H7 (cell line): Measurements from ENCODE around the gene SPARC. TPM values are rescaled to one million over a fixed set of nuclear protein-coding genes. Genes with fewer than 3 reads are reported as not detected.
"Not testable (repeated sequence)": the region's sequence is repeated elsewhere in the genome, so short reads cannot be mapped to it uniquely, and the experiment has no call there.

ENCODE experiments used
- DNase-seq: peaks from one replicate; pipeline ENCODE4 v3.0.0; 2012
- H3K27me3 ChIP-seq: 2 replicates; pipeline ENCODE4 v1.6.0; 2011; ENCODE audit warnings: mild to moderate bottlenecking, low read length; ENCODE audit not compliant: control insufficient read depth, insufficient read depth
- H3K36me3 ChIP-seq: replicated peaks from 2 replicates; pipeline ENCODE4 v1.5.1; 2011; ENCODE audit warnings: low read length; ENCODE audit not compliant: control insufficient read depth, insufficient read depth
- H3K4me3 ChIP-seq: 2 replicates; pipeline ENCODE4 v1.5.1; 2011; ENCODE audit warnings: low read depth, mild to moderate bottlenecking, control low read depth, low read length, moderate library complexity; ENCODE audit not compliant: insufficient read depth
- total RNA-seq: library from RNA; depleted of rRNA; stranded (reverse); fragments of >200 nt; shearing (Covaris generic); gene quantifications from 2 replicates; pipeline ENCODE4 v1.2.3, GENCODE V29; 2014

The SPARC gene
- total RNA-seq, 1 experiment from 2014 or later = 483 TPM

GRCh38 chr5:151718153-151718552, 31.4 kb upstream of the SPARC start:
- Histone ChIP-seq H3K27me3 (no peaks in the 10 kb centered on the region; the same call in 1 of the 2 replicates), H3K36me3 (no peaks in the 10 kb centered on the region), H3K4me3 (no peak overlapping the region)
- no peak for DNase-seq

DNA sequence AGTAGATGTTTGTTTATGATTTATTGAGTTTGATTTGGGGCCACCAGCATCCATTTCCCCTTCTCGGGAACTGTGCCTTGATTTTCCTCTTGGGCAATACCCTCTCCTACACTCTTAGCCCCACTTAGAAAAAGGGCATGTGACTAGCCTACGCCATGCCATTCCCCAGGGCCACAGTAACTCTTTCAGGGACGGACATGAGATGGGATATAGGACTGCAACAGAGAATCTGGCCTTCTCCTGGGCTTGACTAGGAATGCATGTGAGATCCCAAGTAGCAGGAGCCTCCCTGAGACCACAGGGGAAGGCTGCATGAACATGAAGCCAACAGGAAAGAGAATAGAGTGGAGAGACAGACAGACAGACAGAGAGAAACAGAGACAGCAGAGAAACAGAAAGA, 30.7 kb upstream of the SPARC start:
- no peak for DNase-seq

DNA sequence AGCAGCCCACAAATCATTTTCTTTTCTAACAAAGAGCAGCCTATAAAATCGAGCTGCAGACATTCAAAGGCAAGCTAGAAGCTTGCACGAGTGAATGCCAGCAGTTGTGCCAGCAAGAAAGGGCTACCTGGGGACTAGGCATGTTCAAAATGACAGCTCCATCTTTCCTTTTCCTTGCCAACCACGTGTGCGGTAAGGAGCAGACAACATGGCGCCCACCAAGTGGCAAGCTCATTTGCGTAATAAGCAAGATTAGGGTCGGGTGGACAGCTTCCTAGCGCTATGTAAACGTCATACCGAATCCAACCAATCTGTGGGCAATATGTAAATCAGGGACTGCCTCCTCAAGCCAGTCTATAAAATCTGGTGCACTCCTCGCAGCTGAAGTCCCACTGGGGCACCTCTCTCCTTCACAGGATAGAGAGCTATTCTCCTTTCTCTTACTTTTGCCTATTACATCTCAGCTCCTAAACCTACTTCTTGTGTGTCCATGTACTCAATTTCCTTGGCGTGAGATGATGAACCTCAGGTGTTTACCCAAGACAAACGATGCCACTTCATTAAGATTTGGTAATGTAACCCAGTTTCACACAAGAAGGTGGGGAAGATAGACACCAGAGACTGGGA, 22.5 kb upstream of the SPARC start:
- no peak for DNase-seq
- H3K4me3 ChIP-seq = no peak overlapping the region
- H3K27me3 ChIP-seq = no peaks in the 10 kb centered on the region
- H3K36me3 ChIP-seq = no peaks in the 10 kb centered on the region

More for the DNA sequence above, 30.7 kb upstream of the SPARC start:
- no peak overlapping the region for H3K4me3 ChIP-seq
- H3K36me3 ChIP-seq = no peaks in the 10 kb centered on the region
- no peaks in the 10 kb centered on the region; the same call in 1 of the 2 replicates for H3K27me3 ChIP-seq

DNA sequence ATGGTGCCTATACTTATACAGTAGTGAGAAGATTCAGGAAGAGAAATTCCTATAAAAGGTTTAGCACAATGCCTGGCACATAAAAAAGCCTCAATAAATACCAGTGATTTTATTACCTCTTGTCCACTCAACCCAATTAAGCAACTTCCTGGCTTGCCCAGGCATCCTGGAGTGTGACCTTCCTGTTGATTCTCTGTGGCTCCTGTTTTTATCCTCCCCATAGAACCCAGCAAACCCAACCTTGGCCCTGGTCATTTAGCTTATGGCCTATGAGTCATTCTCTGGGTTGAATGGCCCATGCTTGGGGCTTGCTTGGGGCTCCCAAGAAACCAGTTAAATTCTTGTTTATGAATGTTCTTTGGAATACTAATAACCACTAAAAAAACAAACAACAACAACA, 21.4 kb upstream of the SPARC start:
- H3K27me3 ChIP-seq = no peaks in the 10 kb centered on the region
- no peaks in the 10 kb centered on the region for H3K36me3 ChIP-seq
- DNase-seq = no peak
- no peak overlapping the region for H3K4me3 ChIP-seq

GRCh38 chr5:151707567-151707966, 20.9 kb upstream of the SPARC start:
- Histone ChIP-seq H3K27me3 (no peaks in the 10 kb centered on the region), H3K36me3 (no peaks in the 10 kb centered on the region), H3K4me3 (no peak overlapping the region)
- DNase-seq = no peak

GRCh38 chr5:151706906-151707305, 20.2 kb upstream of the SPARC start:
- no peak for DNase-seq
- no peaks in the 10 kb centered on the region for H3K36me3 ChIP-seq

GRCh38 chr5:151703780-151704179, 17.1 kb upstream of the SPARC start:
- Histone ChIP-seq H3K36me3 (no peaks in the 10 kb centered on the region), H3K4me3 (no peak overlapping the region), H3K27me3 (no peaks in the 10 kb centered on the region)
- DNase-seq = no peak

More at GRCh38 chr5:151706906-151707305, 20.2 kb upstream of the SPARC start:
- H3K27me3 ChIP-seq = no peaks in the 10 kb centered on the region
- no peak overlapping the region for H3K4me3 ChIP-seq

DNA sequence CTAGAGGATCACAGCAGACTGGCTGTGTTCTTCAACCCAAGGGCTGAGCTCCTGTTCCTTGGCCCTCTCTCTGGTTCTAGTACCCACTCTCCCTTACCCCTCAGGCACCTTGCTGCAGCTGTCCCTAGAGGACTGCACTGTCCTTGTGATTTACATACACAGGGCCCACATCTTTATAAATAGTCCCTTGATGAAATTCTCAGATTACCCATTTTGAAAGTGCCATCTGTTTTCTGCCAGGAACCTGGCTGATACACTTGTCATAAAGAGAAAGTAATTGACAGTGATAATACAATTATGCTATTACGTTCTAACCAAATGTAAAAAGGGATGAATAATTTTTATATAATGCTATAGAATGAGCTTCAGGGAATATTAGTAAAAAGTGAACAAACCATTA, 16.5 kb upstream of the SPARC start:
- Histone ChIP-seq H3K36me3 (no peaks in the 10 kb centered on the region), H3K4me3 (no peak overlapping the region), H3K27me3 (no peaks in the 10 kb centered on the region)
- no peak for DNase-seq

DNA sequence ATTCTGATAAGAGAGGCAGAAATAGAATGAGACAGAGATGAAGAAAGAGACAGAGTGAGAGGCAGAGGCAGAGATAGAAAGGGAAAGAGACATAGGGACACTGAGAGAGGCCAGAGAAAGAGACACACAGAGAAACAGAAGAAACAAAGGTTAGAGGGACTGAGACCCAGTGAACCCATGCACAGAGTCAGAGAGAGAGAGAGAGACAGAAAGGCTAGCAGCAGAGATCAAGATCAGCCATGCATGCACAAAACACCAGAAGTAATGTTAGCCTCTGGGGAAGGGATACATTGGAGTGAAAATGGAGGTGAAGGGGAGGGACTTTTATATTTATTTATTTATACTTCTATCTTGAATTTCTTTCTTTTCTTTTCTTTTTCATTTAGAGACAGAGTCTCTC, 14.1 kb upstream of the SPARC start:
- Histone ChIP-seq H3K4me3 (no peak overlapping the region), H3K36me3 (no peaks in the 10 kb centered on the region), H3K27me3 (no peaks in the 10 kb centered on the region)
- no peak for DNase-seq

GRCh38 chr5:151700296-151700695, 13.6 kb upstream of the SPARC start:
- no peaks in the 10 kb centered on the region for H3K27me3 ChIP-seq
- no peak for DNase-seq
- no peaks in the 10 kb centered on the region for H3K36me3 ChIP-seq
- H3K4me3 ChIP-seq = no peak overlapping the region

DNA sequence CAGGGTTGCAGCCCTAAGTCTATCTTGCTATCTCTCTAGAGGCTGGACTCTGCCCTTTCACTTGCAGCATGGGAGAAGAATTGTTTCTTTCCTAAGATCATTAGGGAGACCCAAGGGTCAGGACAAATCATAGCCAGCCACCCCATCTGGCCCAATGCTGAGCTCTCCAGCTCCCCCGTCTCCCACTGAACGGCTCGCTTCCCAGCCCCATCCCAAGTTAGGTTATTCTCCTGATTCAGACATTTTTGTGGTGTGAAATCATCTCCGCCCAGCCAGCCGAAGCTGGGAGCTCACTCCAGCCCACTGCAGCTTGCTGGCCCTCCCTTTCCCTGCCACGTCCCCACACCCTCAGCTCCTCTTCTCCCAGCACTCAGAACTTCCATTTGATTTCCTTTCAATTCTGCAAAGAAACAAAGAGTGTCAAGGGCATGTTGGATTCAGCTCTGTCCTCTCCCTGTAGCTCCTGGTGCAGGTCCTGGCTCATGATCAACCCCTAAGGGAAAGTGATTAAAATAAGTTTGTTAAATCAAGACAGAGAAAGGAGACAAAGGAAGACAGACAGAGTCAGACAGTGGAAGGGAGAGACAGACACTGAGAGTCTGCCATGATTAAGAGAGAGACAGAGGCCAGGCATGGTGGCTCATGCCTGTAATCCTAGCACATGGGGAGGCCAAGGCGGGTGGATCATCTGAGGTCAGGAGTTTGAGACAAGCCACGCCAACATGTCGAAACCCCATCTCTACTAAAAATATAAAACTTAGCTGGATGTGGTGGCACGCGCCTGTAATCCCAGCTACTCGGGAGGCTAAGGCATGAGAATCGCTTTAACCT, 12.6 kb upstream of the SPARC start:
- no peaks in the 10 kb centered on the region for H3K36me3 ChIP-seq
- H3K4me3 ChIP-seq = no peak overlapping the region
- no peaks in the 10 kb centered on the region for H3K27me3 ChIP-seq
- DNase-seq = peak; percentile 49

DNA sequence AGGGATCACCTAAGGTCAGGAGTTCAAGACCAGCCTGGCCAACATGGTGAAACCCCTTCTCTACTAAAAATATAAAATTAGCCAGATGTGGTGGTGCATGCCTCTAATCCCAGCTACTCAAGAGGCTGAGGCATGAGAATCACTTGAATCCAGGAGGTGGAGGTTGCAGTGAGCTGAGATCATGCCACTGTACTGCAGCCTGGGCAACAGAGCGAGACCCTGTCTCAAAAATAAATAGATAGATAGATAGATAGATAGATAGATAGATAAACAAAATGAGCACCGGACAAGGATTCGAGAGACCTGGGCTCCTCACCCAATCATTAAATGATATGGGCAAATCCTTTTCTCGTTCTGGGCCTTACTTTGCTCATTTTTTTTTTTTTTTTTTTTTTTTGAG, 11.4 kb upstream of the SPARC start:
- not testable (repeated sequence) for H3K4me3 ChIP-seq, H3K27me3 ChIP-seq, H3K36me3 ChIP-seq, DNase-seq

DNA sequence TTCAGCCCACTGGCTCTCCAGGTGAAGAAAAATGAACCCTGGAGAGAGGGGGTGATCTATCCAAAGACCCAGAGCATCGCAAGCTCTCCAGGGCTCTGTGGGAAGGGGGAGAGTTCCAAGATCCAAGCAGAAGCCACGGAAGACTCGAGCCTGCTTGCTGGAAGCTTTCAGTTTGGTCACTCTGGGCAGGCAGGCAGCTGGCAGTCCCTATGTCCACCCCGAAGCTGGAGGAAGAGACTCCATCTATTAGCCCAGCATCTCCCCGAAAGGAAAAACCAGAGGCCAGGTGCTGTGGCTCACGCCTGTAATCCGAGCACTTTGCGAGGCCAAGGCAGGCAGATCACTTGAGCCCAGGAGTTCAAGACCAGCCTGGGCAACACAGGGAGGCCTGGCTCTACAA, 10.7 kb upstream of the SPARC start:
- no peaks in the 10 kb centered on the region for H3K27me3 ChIP-seq
- no peaks in the 10 kb centered on the region for H3K36me3 ChIP-seq
- peak; percentile 36 for DNase-seq
- H3K4me3 ChIP-seq = no peak overlapping the region

DNA sequence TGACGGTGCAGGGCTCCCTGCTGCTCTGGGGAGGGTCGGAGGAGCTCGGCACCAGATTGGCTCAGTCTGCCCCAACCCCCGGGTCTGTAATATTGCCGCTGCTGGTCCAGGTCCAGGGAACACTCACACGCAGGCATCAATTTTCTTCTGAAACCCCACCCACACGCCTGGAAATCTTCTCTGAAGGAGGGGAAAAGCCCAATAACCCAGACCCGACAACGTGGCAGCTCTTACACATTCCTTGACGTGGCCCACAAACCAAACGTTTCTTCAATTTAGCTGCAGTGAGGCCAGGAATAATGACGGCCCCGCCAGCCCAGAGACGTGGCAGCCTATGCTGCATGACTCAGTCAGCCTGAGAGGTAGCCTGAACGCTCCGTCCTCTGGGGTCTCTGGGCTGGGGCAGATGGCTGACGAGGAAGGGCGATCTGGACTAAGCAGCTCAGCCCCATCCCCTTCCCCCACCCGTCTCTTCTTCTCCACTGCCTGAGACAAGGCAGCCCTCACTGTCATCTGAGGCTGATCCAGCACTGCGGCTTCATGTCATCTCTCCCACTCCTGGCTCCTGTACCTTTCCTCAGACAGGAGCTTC, 9.9 kb upstream of the SPARC start:
- H3K36me3 ChIP-seq = no peaks in the 10 kb centered on the region
- peak overlapping the region; percentile 4; the same call in 1 of the 2 replicates for H3K4me3 ChIP-seq
- DNase-seq = peak; percentile 69
- no peaks in the 10 kb centered on the region for H3K27me3 ChIP-seq

- no peaks in the 10 kb centered on the region for H3K36me3 ChIP-seq
- no peaks in the 10 kb centered on the region for H3K27me3 ChIP-seq
- no peak overlapping the region for H3K4me3 ChIP-seq
- DNase-seq = no peak
Measured at GRCh38 chr5:151695464-151695863, 8.7 kb upstream of the SPARC start.
